Activated CD8-positive, alpha-beta T cell treated with anti-CD3 and anti-CD28 coated beads for 36 hours (primary cell): ENCODE results near the gene HIBADH. TPM values are rescaled to one million over a fixed set of nuclear protein-coding genes. Genes with fewer than 3 reads are reported as not detected.

Experiments used
- ATAC-seq: fragments of 200-7000 bp; cut with Tn5 transposase; one replicate; pipeline ENCODE4 v1.10.0; 2021; ENCODE audit warnings: mild to moderate bottlenecking, moderate library complexity
- CTCF ChIA-PET: fragments of 350-600 bp; sonication (Branson Sonifier 250); formaldehyde crosslinking; loops from one replicate; lab custom pipeline; 2021; ENCODE audit warnings: antibody characterized with exemption; lab: Charles Lee
- POLR2A ChIA-PET: fragments of 350-600 bp; sonication (Branson Sonifier 250); formaldehyde crosslinking; loops from one replicate; lab custom pipeline; 2021; ENCODE audit warnings: antibody characterized with exemption; lab: Charles Lee
- DNase-seq: peaks from one replicate; pipeline ENCODE4 v3.0.0-alpha.2; 2020
- H3K27ac Mint-ChIP-seq: one replicate; pipeline ENCODE4 v1.8.0; 2021; ENCODE audit warnings: mild to moderate bottlenecking, mixed read lengths
- H3K27me3 Mint-ChIP-seq: one replicate; pipeline ENCODE4 v1.8.0; 2021; ENCODE audit warnings: mixed read lengths
- H3K36me3 Mint-ChIP-seq: one replicate; pipeline ENCODE4 v1.8.0; 2021; ENCODE audit warnings: low read depth, mixed read lengths
- H3K4me1 Mint-ChIP-seq: one replicate; pipeline ENCODE4 v1.8.0; 2021; ENCODE audit warnings: low read depth, mixed read lengths
- H3K4me3 Mint-ChIP-seq: one replicate; pipeline ENCODE4 v1.8.0; 2021; ENCODE audit warnings: mild to moderate bottlenecking, moderate library complexity, mixed read lengths
- H3K9me3 Mint-ChIP-seq: one replicate; pipeline ENCODE4 v1.8.0; 2021; ENCODE audit warnings: mixed read lengths
- CTCF ChIP-seq: fragments of 200-600 bp; IDR thresholded peaks from one replicate; pipeline ENCODE4 v1.8.0; 2022; ENCODE audit warnings: antibody characterized with exemption, mild to moderate bottlenecking
- intact Hi-C: fragments of 100-400 bp; cut with micrococcal nuclease; formaldehyde crosslinking; loops from one replicate; pipeline ENCODE4 v1.10.0; 2022
- total RNA-seq, 2 experiments: library from RNA; stranded (reverse); gene quantifications; one replicate each; pipeline ENCODE4 v1.2.3, GENCODE V29; 2021

The HIBADH gene
- total RNA-seq, 2 experiments from 2014 or later, result 20.7 to 20.9 TPM

DNA sequence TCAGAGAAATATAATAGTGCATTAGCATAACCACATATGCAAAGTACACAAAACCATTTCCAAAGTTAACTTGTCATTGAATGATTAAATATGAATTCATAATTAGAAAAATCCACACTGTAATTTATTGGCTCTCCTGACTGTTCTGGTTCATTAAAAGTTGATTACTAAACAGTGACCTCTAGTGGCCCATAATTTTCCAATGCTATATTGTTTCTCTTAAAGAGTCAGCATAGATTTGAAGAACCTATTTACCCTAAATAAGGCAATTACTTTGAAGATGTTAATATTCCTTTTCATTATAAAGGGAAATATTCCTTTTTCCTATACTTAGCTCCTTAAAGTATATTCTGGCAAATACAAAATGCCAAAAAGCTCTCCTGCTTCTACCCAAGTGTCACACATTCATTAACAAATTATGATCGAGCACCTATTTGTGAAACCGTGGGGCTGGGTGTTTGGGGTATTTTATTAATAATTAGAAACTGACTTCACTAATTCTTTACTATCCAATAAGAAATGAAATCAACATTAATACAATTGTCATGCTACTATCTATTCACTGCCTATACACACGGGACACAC lies 86.2 kb downstream of the HIBADH start:
- H3K4me1 Mint-ChIP-seq, result no peaks in the 10 kb centered on the region
- peak; percentile 61 for TF ChIP-seq CTCF
- CTCF ChIA-PET, result interaction anchor here (0.9 to 5.7 kb wide), 8 partner anchors 10 to 381 kb away, joined by 3 to 42 read pairs (median 3); no protein-coding TSS in a partner anchor
- POLR2A ChIA-PET, result no interaction called here
- no peak overlapping the region for H3K4me3 Mint-ChIP-seq
- intact Hi-C loops, result loop anchor here (5.0 kb wide), 1 partner anchor 379 kb away; no protein-coding TSS in a partner anchor
- H3K27me3 Mint-ChIP-seq, result no peaks in the 10 kb centered on the region
- peaks cover 2% of the 10 kb centered on the region for H3K36me3 Mint-ChIP-seq
- DNase-seq (no peak), ATAC-seq (no peak)
- H3K9me3 Mint-ChIP-seq, result no peaks in the 10 kb centered on the region
- no peak overlapping the region for H3K27ac Mint-ChIP-seq

GRCh38 chr7:27575613-27576012 lies 87.1 kb downstream of the HIBADH start:
- no peaks in the 10 kb centered on the region for H3K9me3 Mint-ChIP-seq

GRCh38 chr7:27569106-27569505 lies 93.6 kb downstream of the HIBADH start:
- no peak overlapping the region for H3K27ac Mint-ChIP-seq
- H3K4me1 Mint-ChIP-seq, result no peaks in the 10 kb centered on the region
- DNase-seq (no peak), ATAC-seq (no peak)
- TF ChIP-seq CTCF, result no peak
- intact Hi-C loops, result no loop called here
- H3K4me3 Mint-ChIP-seq, result no peak overlapping the region
- peaks cover 13% of the 10 kb centered on the region for H3K36me3 Mint-ChIP-seq
- POLR2A ChIA-PET, result no interaction called here
- peaks cover 4% of the 10 kb centered on the region for H3K9me3 Mint-ChIP-seq
- CTCF ChIA-PET, result no interaction called here
- no peaks in the 10 kb centered on the region for H3K27me3 Mint-ChIP-seq

More at GRCh38 chr7:27575613-27576012, 87.1 kb downstream of the HIBADH start:
- DNase-seq (no peak), ATAC-seq (no peak)
- TF ChIP-seq CTCF, result no peak
- Mint-ChIP-seq H3K4me3 (no peak overlapping the region), H3K4me1 (no peaks in the 10 kb centered on the region), H3K27ac (no peak overlapping the region), H3K36me3 (peaks cover 4% of the 10 kb centered on the region), H3K27me3 (no peaks in the 10 kb centered on the region)
- ChIA-PET POLR2A (no interaction called here), CTCF (interaction anchor here (0.6 to 5.7 kb wide), 2 partner anchors 12 to 380 kb away, joined by 3 to 42 read pairs; no protein-coding TSS in a partner anchor)
- intact Hi-C loops, result loop anchor here (5.0 kb wide), 1 partner anchor 378 kb away; no protein-coding TSS in a partner anchor

- Mint-ChIP-seq H3K4me1 (no peaks in the 10 kb centered on the region), H3K4me3 (no peak overlapping the region), H3K27me3 (no peaks in the 10 kb centered on the region), H3K9me3 (peaks cover 7% of the 10 kb centered on the region), H3K36me3 (peaks cover 16% of the 10 kb centered on the region), H3K27ac (no peak overlapping the region)
- DNase-seq, result no peak
- intact Hi-C loops, result no loop called here
- ChIA-PET POLR2A (no interaction called here), CTCF (no interaction called here)
- no peak for ATAC-seq
- no peak for TF ChIP-seq CTCF
Measured at GRCh38 chr7:27567266-27567665, 95.4 kb downstream of the HIBADH start.

DNA sequence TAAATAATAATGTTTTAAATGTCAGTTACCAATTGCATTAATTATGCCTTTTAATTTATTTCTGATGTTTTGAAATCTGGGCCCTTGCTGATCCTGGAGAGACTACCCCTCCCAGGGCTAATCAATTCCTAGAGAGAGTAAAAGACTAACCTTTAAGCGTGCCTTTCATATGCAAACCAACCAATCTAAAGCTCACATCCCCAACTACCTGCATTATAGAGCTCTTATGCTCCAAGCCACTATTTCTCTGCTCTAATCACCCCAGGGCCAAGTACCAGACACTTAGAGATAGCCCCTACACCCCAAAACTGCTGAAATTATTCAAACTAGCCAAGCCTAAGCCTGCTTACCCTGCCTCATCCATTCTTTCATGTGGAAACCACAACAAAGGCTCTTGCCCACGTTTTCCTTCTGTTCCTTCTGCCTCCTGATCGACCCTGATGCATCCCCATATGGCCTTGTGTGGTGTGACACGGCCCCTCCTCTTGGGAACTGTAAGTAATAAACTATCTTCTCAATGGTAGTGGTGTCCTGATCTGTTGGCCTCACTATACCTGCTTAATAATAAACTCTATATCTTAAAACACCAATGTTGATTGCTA lies 97.7 kb downstream of the HIBADH start:
- no peaks in the 10 kb centered on the region for H3K27me3 Mint-ChIP-seq
- no peak overlapping the region for H3K27ac Mint-ChIP-seq
- no peak for TF ChIP-seq CTCF
- ChIA-PET CTCF (no interaction called here), POLR2A (no interaction called here)
- H3K4me1 Mint-ChIP-seq, result no peaks in the 10 kb centered on the region
- no peak overlapping the region for H3K4me3 Mint-ChIP-seq
- DNase-seq (no peak), ATAC-seq (no peak)
- peaks cover 14% of the 10 kb centered on the region for H3K36me3 Mint-ChIP-seq
- intact Hi-C loops, result no loop called here
- H3K9me3 Mint-ChIP-seq, result peaks cover 7% of the 10 kb centered on the region
